Esophagus squamous epithelium (tissue), 4 donors: ENCODE measurements around the gene OR2AT4.
"Not testable (repeated sequence)": the region's sequence is repeated elsewhere in the genome, so short reads cannot be mapped to it uniquely, and the experiment has no call there.

ENCODE experiments used
- CTCF ChIP-seq, 6 experiments: fragments of 450-650 bp in 4 of 6; fragments of 200-600 bp in 2 of 6; sonication (generic) in 2 of 6; IDR thresholded peaks; one replicate each; pipeline ENCODE4 v1.5.1; 2016 to 2019; ENCODE audit warnings: antibody characterized with exemption in 6 of 6, mild to moderate bottlenecking in 4 of 6, moderate library complexity in 4 of 6
- POLR2A ChIP-seq, 4 donors: fragments of 450-650 bp; IDR thresholded peaks; one replicate each; pipeline ENCODE4 v1.6.1; 2017; ENCODE audit warnings: antibody characterized with exemption in 4 of 4, mild to moderate bottlenecking in 4 of 4, moderate library complexity in 3 of 4

- not testable (repeated sequence) for TF ChIP-seq CTCF, POLR2A (IDR thresholded peaks at IDR 0.05)
Observed at GRCh38 chr11:75041821-75042220, 54.9 kb downstream of the OR2AT4 start.
